NCI-H460 (cell line): Measurements from ENCODE around the gene BOLA3. TPM values are rescaled to one million over a fixed set of nuclear protein-coding genes. Genes with fewer than 3 reads are reported as not detected.
"Not testable (repeated sequence)": the region's sequence is repeated elsewhere in the genome, so short reads cannot be mapped to it uniquely, and the experiment has no call there.

Source experiments
- DNase-seq: peaks from one replicate; pipeline ENCODE4 v3.0.0-alpha.2; 2016; ENCODE audit warnings: low read depth; ENCODE audit errors: extremely low read depth
- polyA plus RNA-seq: library from polyadenylated mRNA; depleted of rRNA; stranded (reverse); fragments of >200 nt; gene quantifications from 2 replicates; pipeline ENCODE4 v1.2.3, GENCODE V29; 2014; cell fraction: nucleus; rRNA removed
- total RNA-seq: library from RNA; depleted of rRNA; stranded (reverse); fragments of >200 nt; shearing (Covaris generic); gene quantifications from 2 replicates; pipeline ENCODE4 v1.2.3, GENCODE V29; 2014; rRNA removed

The BOLA3 gene
- 163 and 194 TPM in 2 replicates for total RNA-seq
- 296 and 360 TPM in 2 replicates for polyA plus RNA-seq

- peak; percentile 81 for DNase-seq
Measured at GRCh38 chr2:74147727-74148456, at the start of gene BOLA3. Gene BOLA3, minus strand, starts transcription at chr2:74147912. Its CDS starts 38 bp downstream, at chr2:74147874.

GRCh38 chr2:74197049-74197448 is 49.3 kb upstream of the BOLA3 start:
- no peak for DNase-seq

GRCh38 chr2:74194799-74195198 is 47.1 kb upstream of the BOLA3 start:
- no peak for DNase-seq

GRCh38 chr2:74191596-74192380 is 44.1 kb upstream of the BOLA3 start:
- no peak for DNase-seq

- no peak for DNase-seq
Measured at GRCh38 chr2:74188696-74189095, 41.0 kb upstream of the BOLA3 start.

GRCh38 chr2:74188018-74188601 is 40.4 kb upstream of the BOLA3 start:
- no peak for DNase-seq

GRCh38 chr2:74186706-74187105 is 39.0 kb upstream of the BOLA3 start:
- not testable (repeated sequence) for DNase-seq

- no peak for DNase-seq
Measured at GRCh38 chr2:74186038-74186437, 38.3 kb upstream of the BOLA3 start.

GRCh38 chr2:74183878-74184277 is 36.2 kb upstream of the BOLA3 start:
- DNase-seq: no peak

- no peak for DNase-seq
Measured at GRCh38 chr2:74181739-74182138, 34.0 kb upstream of the BOLA3 start.

GRCh38 chr2:74179063-74179865 is 31.6 kb upstream of the BOLA3 start:
- no peak for DNase-seq

GRCh38 chr2:74178211-74179062 is 30.7 kb upstream of the BOLA3 start, which contains the start of gene MOB1A:
Gene MOB1A, minus strand, starts transcription at chr2:74178879. Its CDS starts 205 bp downstream, at chr2:74178674.
- peak; percentile 99 for DNase-seq

- no peak for DNase-seq
Measured at GRCh38 chr2:74177696-74178095, 30.0 kb upstream of the BOLA3 start.

GRCh38 chr2:74174909-74175308 is 27.2 kb upstream of the BOLA3 start:
- no peak for DNase-seq

- no peak for DNase-seq
Measured at GRCh38 chr2:74168739-74169138, 21.0 kb upstream of the BOLA3 start.

- no peak for DNase-seq
Measured at GRCh38 chr2:74164761-74165160, 17.0 kb upstream of the BOLA3 start.

GRCh38 chr2:74162951-74163350 is 15.2 kb upstream of the BOLA3 start:
- no peak for DNase-seq

GRCh38 chr2:74155830-74156229 is 8.1 kb upstream of the BOLA3 start:
- no peak for DNase-seq

- DNase-seq: no peak
Measured at GRCh38 chr2:74152954-74153353, 5.2 kb upstream of the BOLA3 start.
